Prostate gland (tissue), 2 donors: ENCODE results near the gene PEX5.
"Not testable (repeated sequence)": the region's sequence is repeated elsewhere in the genome, so short reads cannot be mapped to it uniquely, and the experiment has no call there.

Experiments
- CTCF ChIP-seq, 4 experiments: fragments of 200-600 bp in 2 of 4; fragments of 450-650 bp in 2 of 4; sonication (generic) in 2 of 4; IDR thresholded peaks; 1 replicate in 3 of 4; 2 replicates in 1 of 4; pipeline ENCODE4 v1.5.1; 2016 to 2019; ENCODE audit warnings: antibody characterized with exemption in 4 of 4, mild to moderate bottlenecking in 2 of 4, moderate library complexity in 2 of 4
- POLR2A ChIP-seq: fragments of 450-650 bp; IDR thresholded peaks from one replicate; pipeline ENCODE4 v1.6.1; 2016; ENCODE audit warnings: antibody characterized with exemption, mild to moderate bottlenecking
- POLR2AphosphoS5 ChIP-seq: sonication (generic); formaldehyde crosslinking; IDR thresholded peaks from one replicate; pipeline ENCODE4 v1.6.1; 2017; ENCODE audit warnings: antibody characterized with exemption

GRCh38 chr12:7213745-7214144, 24.3 kb downstream of the PEX5 start:
- not testable (repeated sequence) for TF ChIP-seq CTCF (IDR thresholded peaks at IDR 0.05); POLR2A; POLR2AphosphoS5
